Endothelial cell of umbilical vein (primary cell): ENCODE results near the gene AEBP1. TPM values are rescaled to one million over a fixed set of nuclear protein-coding genes. Genes with fewer than 3 reads are reported as not detected.

ENCODE experiments used
- BruUV-seq: library from RNA; stranded (reverse); fragments of 400-500 nt; replicated peaks from 2 replicates; lab custom pipeline; 2021; lab: Mats Ljungman, UMichigan
- CTCF ChIA-PET: fragments of 300-600, 350-600 bp; sonication (Branson Sonifier 250); formaldehyde crosslinking; loops from one replicate; lab custom pipeline; 2021; ENCODE audit warnings: antibody characterized with exemption, inconsistent platforms; lab: Charles Lee
- POLR2A ChIA-PET: fragments of 300-600, 350-600 bp; sonication (Branson Sonifier 250); formaldehyde crosslinking; loops from one replicate; lab custom pipeline; 2021; ENCODE audit warnings: antibody characterized with exemption, inconsistent platforms; lab: Charles Lee
- DNase-seq: peaks from one replicate; pipeline ENCODE4 v3.0.0-alpha.2; 2011; ENCODE audit warnings: low read depth, low spot score
- FAIRE-seq: peaks from 2 replicates; lab custom pipeline; 2011; peaks lifted over from hg19 to GRCh38; lab: Jason Lieb, UNC
- H2AFZ ChIP-seq: 2 replicates; pipeline ENCODE4 v1.6.0; 2012; ENCODE audit warnings: low read depth, low read length, control low read depth, inconsistent platforms
- H3K27ac ChIP-seq: 2 replicates; pipeline ENCODE4 v1.5.1; 2011; ENCODE audit warnings: low read depth, mild to moderate bottlenecking, control low read depth, low read length, moderate library complexity; ENCODE audit not compliant: insufficient read depth
- H3K27me3 ChIP-seq, 2 experiments: 2 replicates each; pipeline versions ENCODE4 v1.6.0 to v1.6.1; 2011; ENCODE audit warnings: low read length in 2 of 2, mixed read lengths in 1 of 2; ENCODE audit not compliant: control insufficient read depth in 2 of 2, insufficient read depth in 2 of 2
- H3K36me3 ChIP-seq, 2 experiments: 2 replicates in 1 of 2; 3 replicates in 1 of 2; pipeline ENCODE4 v1.5.1; 2011; ENCODE audit warnings: low read length in 2 of 2, mild to moderate bottlenecking in 1 of 2, moderate library complexity in 1 of 2; ENCODE audit not compliant: control insufficient read depth in 2 of 2, insufficient read depth in 2 of 2; ENCODE audit errors: extremely low read depth in 1 of 2
- H3K4me1 ChIP-seq: 3 replicates; pipeline ENCODE4 v1.5.1; 2011; ENCODE audit warnings: mild to moderate bottlenecking, low read length; ENCODE audit not compliant: control insufficient read depth, insufficient read depth; ENCODE audit errors: extremely low read depth
- H3K4me2 ChIP-seq: 2 replicates; pipeline ENCODE4 v1.6.1; 2011; ENCODE audit warnings: low read length, control low read depth, mixed read lengths; ENCODE audit not compliant: insufficient read depth
- H3K4me3 ChIP-seq, 3 experiments: fragments of 200-600 bp in 1 of 3; sonication (generic), shearing (Covaris generic) in 1 of 3; replicated peaks in 1 of 3; 2 replicates each; pipeline ENCODE4 v1.5.1; 2011 to 2016; ENCODE audit warnings: control low read depth in 3 of 3, low read length in 3 of 3, mild to moderate bottlenecking in 2 of 3, inconsistent platforms in 1 of 3, low read depth in 1 of 3, moderate library complexity in 1 of 3; ENCODE audit not compliant: insufficient read depth in 1 of 3
- H3K79me2 ChIP-seq: 2 replicates; pipeline ENCODE4 v1.6.0; 2012; ENCODE audit warnings: low read length, inconsistent platforms; ENCODE audit not compliant: control insufficient read depth, insufficient read depth
- H3K9ac ChIP-seq: replicated peaks from 2 replicates; pipeline ENCODE3; 2011; ENCODE audit warnings: low read length, control low read depth; ENCODE audit not compliant: insufficient read depth; ENCODE audit errors: extremely low read depth
- H3K9me1 ChIP-seq: replicated peaks from 3 replicates; pipeline ENCODE4 v1.6.0; 2011; ENCODE audit warnings: mild to moderate bottlenecking, low read length; ENCODE audit not compliant: control insufficient read depth, insufficient read depth; ENCODE audit errors: extremely low read depth
- H3K9me3 ChIP-seq: replicated peaks from 2 replicates; pipeline ENCODE4 v1.5.1; 2012; ENCODE audit warnings: low read length, inconsistent platforms; ENCODE audit not compliant: control insufficient read depth, insufficient read depth
- H4K20me1 ChIP-seq: replicated peaks from 2 replicates; pipeline ENCODE3; 2011; ENCODE audit warnings: mild to moderate bottlenecking, low read length; ENCODE audit not compliant: control insufficient read depth, insufficient read depth; ENCODE audit errors: extremely low read depth
- EZH2 ChIP-seq: IDR thresholded peaks from 2 replicates; pipeline ENCODE4 v1.6.1; 2012; ENCODE audit warnings: borderline replicate concordance, low read depth, mild to moderate bottlenecking, moderate library complexity, low read length, inconsistent platforms; ENCODE audit not compliant: severe bottlenecking
- FOS ChIP-seq: IDR thresholded peaks from 2 replicates; pipeline ENCODE4 v1.6.1; 2011; ENCODE audit warnings: mild to moderate bottlenecking, low read length, moderate library complexity, borderline replicate concordance; ENCODE audit not compliant: insufficient read depth
- GATA2 ChIP-seq: IDR thresholded peaks from 2 replicates; pipeline ENCODE4 v1.7.0; 2011; ENCODE audit warnings: low read depth, mild to moderate bottlenecking, moderate library complexity, mixed read lengths, low read length; ENCODE audit not compliant: insufficient read length, insufficient read depth
- JUN ChIP-seq: IDR thresholded peaks from 2 replicates; pipeline ENCODE4 v1.6.1; 2011; ENCODE audit warnings: borderline replicate concordance, low read depth; ENCODE audit not compliant: insufficient read length, insufficient read depth
- MAX ChIP-seq: IDR thresholded peaks from 2 replicates; pipeline ENCODE4 v1.6.1; 2011; ENCODE audit not compliant: insufficient read depth, insufficient read length
- MYC ChIP-seq: IDR thresholded peaks from one replicate; pipeline ENCODE4 v1.6.1; 2011; ENCODE audit warnings: mild to moderate bottlenecking, low read depth, low read length
- POLR2A ChIP-seq: IDR thresholded peaks from 2 replicates; pipeline ENCODE4 v1.6.1; 2012; ENCODE audit warnings: low read depth, mild to moderate bottlenecking, control low read depth, low read length
- POLR2AphosphoS5 ChIP-seq: IDR thresholded peaks from 2 replicates; pipeline ENCODE4 v1.6.1; 2012; ENCODE audit warnings: low read depth, mild to moderate bottlenecking, control low read depth, low read length, moderate library complexity; ENCODE audit not compliant: insufficient read depth
- dilution Hi-C: fragments of 300-500 bp; cut with MboI; formaldehyde crosslinking; loops from one replicate; pipeline ENCODE4 v1.15.0; 2019; ENCODE audit warnings: low sequenced_read_pairs; ENCODE audit not compliant: extremely low pct_ligation_motif_present
- intact Hi-C: fragments of 100-400 bp; cut with micrococcal nuclease; formaldehyde crosslinking; loops from one replicate; pipeline ENCODE4 v1.10.0; 2022
- polyA plus RNA-seq, 4 experiments: library from polyadenylated mRNA; depleted of rRNA in 3 of 4; stranded (reverse) in 3 of 4; unstranded in 1 of 4; fragments of >200 nt; gene quantifications; 2 replicates each; pipeline versions ENCODE4 v1.2.1 to v1.2.3, GENCODE V29; 2011 to 2012; ENCODE audit warnings: missing spikeins in 1 of 4
- total RNA-seq: library from RNA; stranded (reverse); gene quantifications from 2 replicates; pipeline ENCODE4 v1.2.3, GENCODE V29; 2021

AEBP1 gene
- total and polyA plus RNA-seq, 2 donors (not counting 3 experiments of a cell fraction or from before 2014, with no cell fraction given), result 20.6 to 48.0 TPM

- intact Hi-C loops (no loop called here), dilution Hi-C loops (no loop called here)
- no peaks in the 10 kb centered on the region for H3K9me1 ChIP-seq
- no peaks in the 10 kb centered on the region for H3K9me3 ChIP-seq
- H3K79me2 ChIP-seq, result no peaks in the 10 kb centered on the region
- no peak for TF ChIP-seq GATA2
- no peak for TF ChIP-seq EZH2
- TF ChIP-seq MYC, result no peak
- no peak for TF ChIP-seq FOS
- no peak for TF ChIP-seq POLR2AphosphoS5
- no peak for TF ChIP-seq POLR2A
- TF ChIP-seq MAX, result no peak
- TF ChIP-seq JUN, result no peak
- H3K27ac ChIP-seq, result no peak overlapping the region
- TSS peak; percentile 76 for BruUV-seq
- H3K36me3 ChIP-seq, result peaks cover 3 to 24% of the 10 kb centered on the region in 2 experiments
- FAIRE-seq (no peak), DNase-seq (no peak)
- ChIA-PET POLR2A (no interaction called here), CTCF (interaction anchor here (0.9 to 1.3 kb wide), 2 partner anchors 9 to 41 kb away, joined by 3 read pairs; partner anchors contain the start of gene POLD2)
- no peaks in the 10 kb centered on the region for H3K4me1 ChIP-seq
- no peak overlapping the region for H3K9ac ChIP-seq
- no peak overlapping the region for H2AFZ ChIP-seq
- H3K4me3 ChIP-seq, result no peak overlapping the region
- no peak overlapping the region for H3K4me2 ChIP-seq
- H3K27me3 ChIP-seq, result no peaks in the 10 kb centered on the region
- no peaks in the 10 kb centered on the region for H4K20me1 ChIP-seq
Observed at GRCh38 chr7:44113764-44114354, 9.7 kb downstream of the AEBP1 start.
